GM10266 (cell line): ENCODE measurements around the gene SYNE1.

Experiments
- DNase-seq: peaks from one replicate; pipeline ENCODE4 v3.0.0; 2012; ENCODE audit errors: extremely low spot score
- CTCF ChIP-seq: IDR thresholded peaks from 2 replicates; pipeline ENCODE4 v1.5.1; 2012; ENCODE audit warnings: mild to moderate bottlenecking, low read depth; ENCODE audit not compliant: control insufficient read depth, insufficient read depth; ENCODE audit errors: missing control alignments

The SYNE1 gene

GRCh38 chr6:152122434-152122833 is 514.7 kb downstream of the SYNE1 start:
- DNase-seq, result no peak
- TF ChIP-seq CTCF, result no peak

- TF ChIP-seq CTCF, result no peak
- DNase-seq, result no peak
Measured at GRCh38 chr6:152121910-152122309, 515.3 kb downstream of the SYNE1 start.

- no peak for TF ChIP-seq CTCF
- no peak for DNase-seq
Measured at GRCh38 chr6:152119831-152120230, 517.3 kb downstream of the SYNE1 start.

- no peak for DNase-seq
- TF ChIP-seq CTCF, result no peak
Measured at GRCh38 chr6:152118678-152119077, 518.5 kb downstream of the SYNE1 start.

DNA sequence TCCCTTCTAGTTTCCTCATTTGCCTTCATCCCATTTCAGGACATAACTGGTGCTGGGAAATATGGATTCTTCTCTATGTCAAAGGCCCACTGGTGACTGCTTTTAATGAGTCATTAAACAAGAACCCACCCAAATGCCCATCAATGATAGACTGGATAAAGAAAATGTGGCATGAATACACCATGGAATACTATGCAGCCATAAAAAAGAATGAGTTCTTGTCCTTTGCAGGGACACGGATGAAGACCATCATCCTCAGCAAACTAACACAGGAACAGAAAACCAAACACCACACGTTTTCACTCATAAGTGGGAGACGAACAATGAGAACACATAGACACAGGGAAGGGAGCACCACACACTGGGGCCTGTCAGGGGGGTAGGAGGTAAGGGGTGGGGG is 518.9 kb downstream of the SYNE1 start:
- no peak for TF ChIP-seq CTCF

GRCh38 chr6:152117156-152118133 is 519.7 kb downstream of the SYNE1 start:
- no peak for DNase-seq
- no peak for TF ChIP-seq CTCF

More for the DNA sequence above, 518.9 kb downstream of the SYNE1 start:
- no peak for DNase-seq
